HEK293 (cell line): ENCODE measurements around the gene UQCC2.

Experiments used
- CTCF ChIA-PET: fragments of 350-600 bp; formaldehyde crosslinking; extraction: SDS; loops from one replicate; lab custom pipeline; 2021; ENCODE audit warnings: antibody characterized with exemption; lab: Yijun Ruan, JAX
- POLR2A ChIA-PET: fragments of 300-600 bp; formaldehyde crosslinking; extraction: SDS; loops from one replicate; lab custom pipeline; 2020; ENCODE audit warnings: antibody characterized with exemption, inconsistent platforms; lab: Yijun Ruan, JAX
- H3K27ac ChIP-seq: fragments of 200-500 bp; sonication (Bioruptor generic); 2 replicates; pipeline ENCODE4 v1.5.1; 2014; ENCODE audit warnings: low read depth, low read length, control low read depth, inconsistent platforms; ENCODE audit errors: extremely low read depth
- H3K36me3 ChIP-seq, 2 experiments: fragments of 200-500 bp in 1 of 2; sonication (Bioruptor generic) in 1 of 2; 1 replicate in 1 of 2; 2 replicates in 1 of 2; pipeline ENCODE4 v1.5.1; 2014 to 2017; ENCODE audit warnings: inconsistent platforms in 2 of 2, low read length in 2 of 2; ENCODE audit not compliant: control insufficient read depth in 2 of 2, insufficient read depth in 1 of 2
- H3K4me1 ChIP-seq: fragments of 200-500 bp; sonication (Bioruptor generic); 2 replicates; pipeline ENCODE4 v1.5.1; 2014; ENCODE audit warnings: mild to moderate bottlenecking, low read length, inconsistent platforms; ENCODE audit not compliant: control insufficient read depth, insufficient read depth
- H3K4me3 ChIP-seq: 2 replicates; pipeline ENCODE4 v1.5.1; 2011; ENCODE audit warnings: low read depth, mild to moderate bottlenecking, control low read depth, low read length, moderate library complexity
- H3K9me3 ChIP-seq: fragments of 200-500 bp; sonication (Bioruptor generic); 2 replicates; pipeline ENCODE4 v1.5.1; 2014; ENCODE audit warnings: low read depth, low read length, inconsistent platforms; ENCODE audit not compliant: control insufficient read depth, insufficient read depth
- ATF2 ChIP-seq: fragments of 450-650 bp; formaldehyde crosslinking; IDR thresholded peaks from 2 replicates; pipeline ENCODE4 v1.5.1; 2016; ENCODE audit warnings: missing biosample characterization, missing genetic modification characterization, low read depth
- ZFP41 ChIP-seq: fragments of 450-650 bp; formaldehyde crosslinking; IDR thresholded peaks from 2 replicates; pipeline ENCODE4 v1.5.1; 2016; ENCODE audit warnings: missing biosample characterization, missing genetic modification characterization, borderline replicate concordance
- ZNF221 ChIP-seq: fragments of 450-650 bp; formaldehyde crosslinking; IDR thresholded peaks from 2 replicates; pipeline ENCODE4 v1.5.1; 2017; ENCODE audit warnings: missing biosample characterization, missing genetic modification characterization, borderline replicate concordance
- ZNF292 ChIP-seq: fragments of 450-650 bp; formaldehyde crosslinking; IDR thresholded peaks from 2 replicates; pipeline ENCODE4 v1.5.1; 2016; ENCODE audit warnings: low read depth, missing biosample characterization, missing genetic modification characterization, borderline replicate concordance
- ZNF302 ChIP-seq: fragments of 450-650 bp; formaldehyde crosslinking; IDR thresholded peaks from 2 replicates; pipeline ENCODE4 v1.5.1; 2016; ENCODE audit warnings: missing biosample characterization, missing genetic modification characterization, low read depth
- ZNF449 ChIP-seq: fragments of 450-650 bp; formaldehyde crosslinking; IDR thresholded peaks from 2 replicates; pipeline ENCODE4 v1.5.1; 2017; ENCODE audit warnings: missing biosample characterization, mild to moderate bottlenecking, missing genetic modification characterization, moderate library complexity
- ZNF501 ChIP-seq: fragments of 450-650 bp; formaldehyde crosslinking; IDR thresholded peaks from 2 replicates; pipeline ENCODE4 v1.5.1; 2016; ENCODE audit warnings: missing biosample characterization, missing genetic modification characterization
- ZNF510 ChIP-seq: fragments of 450-650 bp; formaldehyde crosslinking; IDR thresholded peaks from 2 replicates; pipeline ENCODE4 v1.5.1; 2018; ENCODE audit warnings: mild to moderate bottlenecking, missing genetic modification characterization, missing biosample characterization; ENCODE audit not compliant: insufficient replicate concordance
- ZNF530 ChIP-seq: fragments of 450-650 bp; formaldehyde crosslinking; IDR thresholded peaks from 2 replicates; pipeline ENCODE4 v1.5.1; 2016; ENCODE audit warnings: low read depth, missing biosample characterization, missing genetic modification characterization
- ZNF555 ChIP-seq: fragments of 450-650 bp; formaldehyde crosslinking; conservative IDR thresholded peaks from 2 replicates; pipeline ENCODE4 v1.5.1; 2017; ENCODE audit warnings: missing biosample characterization, mild to moderate bottlenecking, missing genetic modification characterization, inconsistent platforms
- ZNF600 ChIP-seq: fragments of 450-650 bp; formaldehyde crosslinking; IDR thresholded peaks from 2 replicates; pipeline ENCODE4 v1.5.1; 2016; ENCODE audit warnings: missing biosample characterization, missing genetic modification characterization
- ZNF610 ChIP-seq: fragments of 450-650 bp; formaldehyde crosslinking; IDR thresholded peaks from 2 replicates; pipeline ENCODE4 v1.5.1; 2016; ENCODE audit warnings: missing biosample characterization, missing genetic modification characterization, borderline replicate concordance
- ZNF654 ChIP-seq: fragments of 450-650 bp; formaldehyde crosslinking; IDR thresholded peaks from 2 replicates; pipeline ENCODE4 v1.5.1; 2016; ENCODE audit warnings: low read depth, missing biosample characterization, missing genetic modification characterization
- ZNF658 ChIP-seq: fragments of 450-650 bp; formaldehyde crosslinking; IDR thresholded peaks from 2 replicates; pipeline ENCODE4; 2016; ENCODE audit warnings: missing biosample characterization, missing genetic modification characterization
- ZSCAN30 ChIP-seq: fragments of 450-650 bp; IDR thresholded peaks from 2 replicates; pipeline ENCODE4 v1.5.1; 2018; ENCODE audit warnings: missing biosample characterization, mild to moderate bottlenecking, missing genetic modification characterization, moderate library complexity
- ZSCAN4 ChIP-seq: fragments of 450-650 bp; formaldehyde crosslinking; IDR thresholded peaks from 2 replicates; pipeline ENCODE4 v1.5.1; 2017; ENCODE audit warnings: missing biosample characterization, missing genetic modification characterization
- TF ChIP-seq, protein P1 (sequence below): fragments of 450-650 bp; formaldehyde crosslinking; IDR thresholded peaks from 2 replicates; pipeline ENCODE4 v1.5.1; 2016; ENCODE audit warnings: missing biosample characterization, missing genetic modification characterization
- TF ChIP-seq, protein P2 (sequence below): fragments of 450-650 bp; formaldehyde crosslinking; IDR thresholded peaks from 2 replicates; pipeline ENCODE4 v1.5.1; 2016; ENCODE audit warnings: missing biosample characterization, missing genetic modification characterization

UQCC2 gene

GRCh38 chr6:33686225-33686924 is 25.1 kb downstream of the UQCC2 start (continued):
- TF ChIP-seq, protein P1, sequence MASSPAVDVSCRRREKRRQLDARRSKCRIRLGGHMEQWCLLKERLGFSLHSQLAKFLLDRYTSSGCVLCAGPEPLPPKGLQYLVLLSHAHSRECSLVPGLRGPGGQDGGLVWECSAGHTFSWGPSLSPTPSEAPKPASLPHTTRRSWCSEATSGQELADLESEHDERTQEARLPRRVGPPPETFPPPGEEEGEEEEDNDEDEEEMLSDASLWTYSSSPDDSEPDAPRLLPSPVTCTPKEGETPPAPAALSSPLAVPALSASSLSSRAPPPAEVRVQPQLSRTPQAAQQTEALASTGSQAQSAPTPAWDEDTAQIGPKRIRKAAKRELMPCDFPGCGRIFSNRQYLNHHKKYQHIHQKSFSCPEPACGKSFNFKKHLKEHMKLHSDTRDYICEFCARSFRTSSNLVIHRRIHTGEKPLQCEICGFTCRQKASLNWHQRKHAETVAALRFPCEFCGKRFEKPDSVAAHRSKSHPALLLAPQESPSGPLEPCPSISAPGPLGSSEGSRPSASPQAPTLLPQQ (tag by site-specific recombination), result peak; percentile 94
- TF ChIP-seq ZSCAN30 (tag by site-specific recombination) (no peak), ZSCAN4 (tag by site-specific recombination) (0 out of 2 replicates have a peak, but pooled peaks have one; percentile 12), ZNF555 (no peak), ZFP41 (tag by site-specific recombination) (no peak), ZNF600 (tag by site-specific recombination) (peak; percentile 68), ZNF654 (tag by site-specific recombination) (no peak), ZNF501 (tag by site-specific recombination) (0 out of 2 replicates have a peak, but pooled peaks have one; percentile 25), ZNF221 (tag by site-specific recombination) (no peak), ZNF292 (tag by site-specific recombination) (no peak), ZNF302 (no peak)

GRCh38 chr6:33685411-33686224 is 25.9 kb downstream of the UQCC2 start:
- no peaks in the 10 kb centered on the region for H3K9me3 ChIP-seq
- no peak overlapping the region for H3K27ac ChIP-seq
- ChIA-PET POLR2A (no interaction called here), CTCF (interaction anchor here (0.6 to 1.8 kb wide), 4 partner anchors 16 to 180 kb away, joined by 3 to 7 read pairs (median 4); partner anchors contain the start of gene UQCC2)
- no peak overlapping the region for H3K4me3 ChIP-seq
- TF ChIP-seq ZNF449 (tag by site-specific recombination), result peak; percentile 40
- no peak for TF ChIP-seq ATF2 (tag by site-specific recombination)
- H3K36me3 ChIP-seq, result peaks cover 4 to 69% of the 10 kb centered on the region in 2 experiments; a peak in 2 of 3 replicates
- H3K4me1 ChIP-seq, result no peaks in the 10 kb centered on the region

DNA sequence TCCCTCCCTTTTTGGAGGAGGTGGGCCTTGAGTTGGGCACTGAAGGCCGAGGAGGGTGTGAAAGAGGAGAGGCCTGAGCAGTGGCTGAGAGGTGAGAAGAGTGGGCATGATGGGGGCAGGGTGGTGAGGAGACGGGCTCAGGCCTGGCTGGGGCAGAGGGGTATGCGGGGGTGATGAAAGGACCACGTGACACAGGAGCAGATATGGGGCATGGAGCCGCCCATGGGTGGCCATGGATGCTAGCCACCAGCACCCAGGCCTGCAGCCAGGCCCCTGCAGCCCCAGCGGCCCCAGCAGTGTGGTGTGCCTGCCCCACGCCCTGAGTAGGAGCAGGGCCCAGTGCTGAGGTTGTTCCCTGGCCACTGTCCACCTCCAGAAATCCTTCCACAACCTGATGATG is 26.5 kb downstream of the UQCC2 start:
- ChIA-PET CTCF (interaction anchor here (0.6 kb wide), 1 partner anchor 180 kb away, joined by 7 read pairs; no protein-coding TSS in a partner anchor), POLR2A (no interaction called here)
- Histone ChIP-seq H3K4me3 (no peak overlapping the region), H3K27ac (no peak overlapping the region), H3K9me3 (no peaks in the 10 kb centered on the region), H3K36me3 (peaks cover 4 to 66% of the 10 kb centered on the region in 2 experiments; a peak in 2 of 3 replicates), H3K4me1 (no peaks in the 10 kb centered on the region)
- no peak for TF ChIP-seq ZNF610 (tag by site-specific recombination)
- TF ChIP-seq, protein P2, sequence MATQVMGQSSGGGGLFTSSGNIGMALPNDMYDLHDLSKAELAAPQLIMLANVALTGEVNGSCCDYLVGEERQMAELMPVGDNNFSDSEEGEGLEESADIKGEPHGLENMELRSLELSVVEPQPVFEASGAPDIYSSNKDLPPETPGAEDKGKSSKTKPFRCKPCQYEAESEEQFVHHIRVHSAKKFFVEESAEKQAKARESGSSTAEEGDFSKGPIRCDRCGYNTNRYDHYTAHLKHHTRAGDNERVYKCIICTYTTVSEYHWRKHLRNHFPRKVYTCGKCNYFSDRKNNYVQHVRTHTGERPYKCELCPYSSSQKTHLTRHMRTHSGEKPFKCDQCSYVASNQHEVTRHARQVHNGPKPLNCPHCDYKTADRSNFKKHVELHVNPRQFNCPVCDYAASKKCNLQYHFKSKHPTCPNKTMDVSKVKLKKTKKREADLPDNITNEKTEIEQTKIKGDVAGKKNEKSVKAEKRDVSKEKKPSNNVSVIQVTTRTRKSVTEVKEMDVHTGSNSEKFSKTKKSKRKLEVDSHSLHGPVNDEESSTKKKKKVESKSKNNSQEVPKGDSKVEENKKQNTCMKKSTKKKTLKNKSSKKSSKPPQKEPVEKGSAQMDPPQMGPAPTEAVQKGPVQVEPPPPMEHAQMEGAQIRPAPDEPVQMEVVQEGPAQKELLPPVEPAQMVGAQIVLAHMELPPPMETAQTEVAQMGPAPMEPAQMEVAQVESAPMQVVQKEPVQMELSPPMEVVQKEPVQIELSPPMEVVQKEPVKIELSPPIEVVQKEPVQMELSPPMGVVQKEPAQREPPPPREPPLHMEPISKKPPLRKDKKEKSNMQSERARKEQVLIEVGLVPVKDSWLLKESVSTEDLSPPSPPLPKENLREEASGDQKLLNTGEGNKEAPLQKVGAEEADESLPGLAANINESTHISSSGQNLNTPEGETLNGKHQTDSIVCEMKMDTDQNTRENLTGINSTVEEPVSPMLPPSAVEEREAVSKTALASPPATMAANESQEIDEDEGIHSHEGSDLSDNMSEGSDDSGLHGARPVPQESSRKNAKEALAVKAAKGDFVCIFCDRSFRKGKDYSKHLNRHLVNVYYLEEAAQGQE (tag by site-specific recombination), result no peak
- TF ChIP-seq ZNF530 (tag by site-specific recombination), result no peak
- no peak for TF ChIP-seq ZNF658 (tag by site-specific recombination)
- TF ChIP-seq ZNF510 (tag by site-specific recombination), result no peak
- no peak for TF ChIP-seq ZNF449 (tag by site-specific recombination)
